ENCODE data around the gene CRP. TPM values are rescaled to one million over a fixed set of nuclear protein-coding genes. Genes with fewer than 3 reads are reported as not detected.

The CRP gene
- not detected for total RNA-seq
- not detected for polyA plus RNA-seq (ENCODE audit: insufficient read length in 2 of 2)
- long read RNA-seq, donor 1, result 0 reads
- long read RNA-seq, donor 2, result 0 reads
- long read RNA-seq, donor 3, result 0 reads
- long read RNA-seq, donor 4, result 0 reads

- Histone ChIP-seq H3K27ac (ENCODE audit: low read depth, low read length) (no peak within 1 kb of the TSS), H3K4me3 (ENCODE audit: low read depth, low read length) (no peak within 1 kb of the TSS), H3K4me1 (ENCODE audit: control insufficient read depth, insufficient read depth, low read length) (no peaks in the 10 kb centered on the region), H3K36me3 (ENCODE audit: control insufficient read depth, insufficient read depth, low read length) (no peaks in the 10 kb centered on the region), H3K9me3 (ENCODE audit: control insufficient read depth, insufficient read depth, low read length) (peaks cover 8% of the 10 kb centered on the region), H3K27me3 (ENCODE audit: control insufficient read depth, insufficient read depth, low read length) (no peaks in the 10 kb centered on the region)
- no peak for DNase-seq (ENCODE audit: low read depth in 4 of 6, low spot score in 6 of 6)
- 94% methylated on average over 3 of the region's 6 CpGs for WGBS (ENCODE audit: insufficient coverage)
Measured at GRCh38 chr1:159714529-159714928, at the start of gene CRP. Gene CRP, minus strand, starts transcription at chr1:159714589. Its CDS starts 104 bp downstream, at chr1:159714485.

GRCh38 chr1:159763686-159764085 is 49.3 kb upstream of the CRP start:
- H3K27me3 ChIP-seq (ENCODE audit: control insufficient read depth, insufficient read depth, low read length), result no peaks in the 10 kb centered on the region
- no CpG with 5 or more reads among the region's 1 CpG for WGBS (ENCODE audit: insufficient coverage)
- H3K4me3 ChIP-seq (ENCODE audit: low read depth, low read length), result no peak overlapping the region
- no peak overlapping the region for H3K27ac ChIP-seq (ENCODE audit: low read depth, low read length)
- no peaks in the 10 kb centered on the region for H3K9me3 ChIP-seq (ENCODE audit: control insufficient read depth, insufficient read depth, low read length)
- DNase-seq (ENCODE audit: low read depth in 4 of 6, low spot score in 6 of 6), result no peak
- no peaks in the 10 kb centered on the region for H3K36me3 ChIP-seq (ENCODE audit: control insufficient read depth, insufficient read depth, low read length)
- H3K4me1 ChIP-seq (ENCODE audit: control insufficient read depth, insufficient read depth, low read length), result no peaks in the 10 kb centered on the region

- Histone ChIP-seq H3K27ac (ENCODE audit: low read depth, low read length) (no peak overlapping the region), H3K36me3 (ENCODE audit: control insufficient read depth, insufficient read depth, low read length) (no peaks in the 10 kb centered on the region), H3K27me3 (ENCODE audit: control insufficient read depth, insufficient read depth, low read length) (no peaks in the 10 kb centered on the region), H3K9me3 (ENCODE audit: control insufficient read depth, insufficient read depth, low read length) (no peaks in the 10 kb centered on the region), H3K4me3 (ENCODE audit: low read depth, low read length) (no peak overlapping the region), H3K4me1 (ENCODE audit: control insufficient read depth, insufficient read depth, low read length) (no peaks in the 10 kb centered on the region)
- no peak for DNase-seq (ENCODE audit: low read depth in 4 of 6, low spot score in 6 of 6)
Measured at GRCh38 chr1:159756397-159756796, 42.0 kb upstream of the CRP start.

DNA sequence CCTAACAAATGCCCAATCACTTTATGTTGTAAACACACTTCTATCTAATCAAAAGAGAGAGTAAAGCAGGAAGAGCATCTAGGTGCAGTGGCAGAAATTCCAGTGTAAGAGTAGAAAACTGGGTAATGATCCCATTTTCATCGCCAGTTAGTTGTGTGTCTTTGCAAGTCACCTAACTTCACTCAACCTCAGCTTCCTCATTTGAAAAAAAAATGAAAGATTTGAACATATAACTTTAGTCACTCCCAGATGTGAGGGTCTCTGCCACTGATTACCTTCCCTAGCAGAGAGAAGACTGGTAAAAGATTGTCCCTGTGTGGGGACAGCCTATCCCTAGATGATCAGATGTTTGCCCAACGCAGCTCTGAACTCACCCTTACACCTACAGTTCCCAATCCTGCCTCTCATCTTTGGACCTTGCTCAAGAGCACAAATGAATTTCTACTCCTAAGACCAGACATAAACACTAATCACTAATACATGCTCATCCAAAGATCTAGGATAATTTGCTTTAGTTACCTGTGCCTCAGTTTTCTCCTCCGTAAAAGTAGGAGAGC is 41.1 kb upstream of the CRP start:
- Histone ChIP-seq H3K27ac (ENCODE audit: low read depth, low read length) (no peak overlapping the region), H3K4me1 (ENCODE audit: control insufficient read depth, insufficient read depth, low read length) (no peaks in the 10 kb centered on the region), H3K9me3 (ENCODE audit: control insufficient read depth, insufficient read depth, low read length) (no peaks in the 10 kb centered on the region), H3K36me3 (ENCODE audit: control insufficient read depth, insufficient read depth, low read length) (no peaks in the 10 kb centered on the region), H3K27me3 (ENCODE audit: control insufficient read depth, insufficient read depth, low read length) (no peaks in the 10 kb centered on the region), H3K4me3 (ENCODE audit: low read depth, low read length) (no peak overlapping the region)
- no peak for DNase-seq (ENCODE audit: low read depth in 4 of 6, low spot score in 6 of 6)
- 83% methylated on average over 1 of the region's 3 CpGs for WGBS (ENCODE audit: insufficient coverage)

- Histone ChIP-seq H3K4me3 (ENCODE audit: low read depth, low read length) (no peak overlapping the region), H3K27me3 (ENCODE audit: control insufficient read depth, insufficient read depth, low read length) (no peaks in the 10 kb centered on the region), H3K4me1 (ENCODE audit: control insufficient read depth, insufficient read depth, low read length) (no peaks in the 10 kb centered on the region), H3K27ac (ENCODE audit: low read depth, low read length) (no peak overlapping the region), H3K36me3 (ENCODE audit: control insufficient read depth, insufficient read depth, low read length) (no peaks in the 10 kb centered on the region), H3K9me3 (ENCODE audit: control insufficient read depth, insufficient read depth, low read length) (no peaks in the 10 kb centered on the region)
- 86% methylated on average over 4 of the region's 4 CpGs for whole genome bisulfite sequencing (ENCODE audit: insufficient coverage)
- DNase-seq (ENCODE audit: low read depth in 4 of 6, low spot score in 6 of 6), result no peak
Measured at GRCh38 chr1:159753386-159753785, 39.0 kb upstream of the CRP start.

DNA sequence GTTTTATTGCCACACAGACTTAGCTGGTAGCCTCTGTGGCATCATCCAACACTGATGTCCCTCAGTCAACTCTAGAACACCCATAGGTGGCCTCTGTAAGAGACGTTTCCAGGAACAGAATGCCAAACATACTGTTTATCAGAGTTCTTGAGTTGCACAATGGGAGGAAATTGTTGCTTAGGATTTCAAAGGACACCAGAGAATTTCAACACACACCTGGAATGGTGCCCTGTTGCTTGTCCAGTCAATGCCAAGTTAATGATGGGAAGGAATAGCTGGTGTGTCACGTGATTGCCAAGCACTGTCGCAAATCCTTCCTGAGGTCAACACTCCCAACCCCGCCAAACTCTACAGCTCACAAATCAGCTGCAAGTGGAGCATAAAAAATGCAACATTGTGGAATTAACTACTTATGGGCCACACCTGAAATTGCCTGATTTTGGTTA is 37.8 kb upstream of the CRP start:
- H3K4me3 ChIP-seq (ENCODE audit: low read depth, low read length), result no peak overlapping the region
- no peak for DNase-seq (ENCODE audit: low read depth in 4 of 6, low spot score in 6 of 6)
- H3K27ac ChIP-seq (ENCODE audit: low read depth, low read length), result no peak overlapping the region
- no peaks in the 10 kb centered on the region for H3K9me3 ChIP-seq (ENCODE audit: control insufficient read depth, insufficient read depth, low read length)
- H3K36me3 ChIP-seq (ENCODE audit: control insufficient read depth, insufficient read depth, low read length), result no peaks in the 10 kb centered on the region
- H3K27me3 ChIP-seq (ENCODE audit: control insufficient read depth, insufficient read depth, low read length), result no peaks in the 10 kb centered on the region
- H3K4me1 ChIP-seq (ENCODE audit: control insufficient read depth, insufficient read depth, low read length), result no peaks in the 10 kb centered on the region
- WGBS (ENCODE audit: insufficient coverage), result no CpG with 5 or more reads among the region's 4 CpGs

- Histone ChIP-seq H3K9me3 (ENCODE audit: control insufficient read depth, insufficient read depth, low read length) (no peaks in the 10 kb centered on the region), H3K27me3 (ENCODE audit: control insufficient read depth, insufficient read depth, low read length) (no peaks in the 10 kb centered on the region), H3K4me3 (ENCODE audit: low read depth, low read length) (no peak overlapping the region), H3K4me1 (ENCODE audit: control insufficient read depth, insufficient read depth, low read length) (no peaks in the 10 kb centered on the region), H3K36me3 (ENCODE audit: control insufficient read depth, insufficient read depth, low read length) (no peaks in the 10 kb centered on the region), H3K27ac (ENCODE audit: low read depth, low read length) (no peak overlapping the region)
- DNase-seq (ENCODE audit: low read depth in 4 of 6, low spot score in 6 of 6), result no peak
Measured at GRCh38 chr1:159751031-159751430, 36.6 kb upstream of the CRP start.

DNA sequence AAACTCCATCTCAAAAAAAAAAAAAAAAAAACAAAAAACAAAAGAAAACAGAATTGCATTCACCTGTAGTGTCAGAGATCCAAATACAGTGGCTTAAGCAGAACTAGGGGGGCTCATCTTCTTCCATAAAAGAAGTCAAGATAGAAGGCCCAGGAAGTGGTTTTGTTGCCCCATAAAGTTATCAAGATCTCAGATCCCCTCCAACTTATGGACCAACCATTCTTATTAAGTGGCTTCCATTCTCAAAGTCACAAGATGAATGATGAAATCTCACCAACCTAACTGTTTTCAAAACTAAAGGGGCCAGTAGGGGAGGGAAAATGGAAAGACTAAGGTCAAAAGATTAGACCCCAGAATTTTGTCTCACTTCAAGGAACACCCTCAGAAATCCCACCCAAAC is 36.2 kb upstream of the CRP start:
- no peak for DNase-seq (ENCODE audit: low read depth in 4 of 6, low spot score in 6 of 6)
- no peaks in the 10 kb centered on the region for H3K27me3 ChIP-seq (ENCODE audit: control insufficient read depth, insufficient read depth, low read length)
- no peaks in the 10 kb centered on the region for H3K4me1 ChIP-seq (ENCODE audit: control insufficient read depth, insufficient read depth, low read length)
- H3K4me3 ChIP-seq (ENCODE audit: low read depth, low read length), result no peak overlapping the region
- H3K36me3 ChIP-seq (ENCODE audit: control insufficient read depth, insufficient read depth, low read length), result no peaks in the 10 kb centered on the region
- no peak overlapping the region for H3K27ac ChIP-seq (ENCODE audit: low read depth, low read length)
- no peaks in the 10 kb centered on the region for H3K9me3 ChIP-seq (ENCODE audit: control insufficient read depth, insufficient read depth, low read length)

DNA sequence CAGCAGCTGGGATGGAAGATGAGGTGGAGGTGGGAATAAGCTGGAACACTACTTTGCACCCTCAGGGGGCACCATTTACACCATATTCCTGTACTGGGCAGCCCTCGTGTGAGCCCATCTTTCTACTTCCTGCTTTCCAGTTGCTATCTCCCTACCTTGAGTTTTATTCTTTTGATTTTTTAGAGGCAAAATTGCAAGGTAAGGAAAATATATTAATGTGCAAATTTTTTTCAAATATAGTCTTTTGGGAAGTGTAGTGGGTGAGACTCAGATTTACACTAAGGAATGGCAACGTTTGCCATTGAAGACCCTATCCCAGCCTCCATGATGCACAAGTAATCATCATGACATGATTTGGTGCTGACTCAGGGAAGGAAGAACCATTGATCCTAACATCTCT is 35.2 kb upstream of the CRP start:
- Histone ChIP-seq H3K27me3 (ENCODE audit: control insufficient read depth, insufficient read depth, low read length) (no peaks in the 10 kb centered on the region), H3K4me3 (ENCODE audit: low read depth, low read length) (no peak overlapping the region), H3K27ac (ENCODE audit: low read depth, low read length) (no peak overlapping the region), H3K4me1 (ENCODE audit: control insufficient read depth, insufficient read depth, low read length) (no peaks in the 10 kb centered on the region), H3K9me3 (ENCODE audit: control insufficient read depth, insufficient read depth, low read length) (no peaks in the 10 kb centered on the region), H3K36me3 (ENCODE audit: control insufficient read depth, insufficient read depth, low read length) (no peaks in the 10 kb centered on the region)
- WGBS (ENCODE audit: insufficient coverage), result no CpG with 5 or more reads among the region's 2 CpGs
- no peak for DNase-seq (ENCODE audit: low read depth in 4 of 6, low spot score in 6 of 6)

DNA sequence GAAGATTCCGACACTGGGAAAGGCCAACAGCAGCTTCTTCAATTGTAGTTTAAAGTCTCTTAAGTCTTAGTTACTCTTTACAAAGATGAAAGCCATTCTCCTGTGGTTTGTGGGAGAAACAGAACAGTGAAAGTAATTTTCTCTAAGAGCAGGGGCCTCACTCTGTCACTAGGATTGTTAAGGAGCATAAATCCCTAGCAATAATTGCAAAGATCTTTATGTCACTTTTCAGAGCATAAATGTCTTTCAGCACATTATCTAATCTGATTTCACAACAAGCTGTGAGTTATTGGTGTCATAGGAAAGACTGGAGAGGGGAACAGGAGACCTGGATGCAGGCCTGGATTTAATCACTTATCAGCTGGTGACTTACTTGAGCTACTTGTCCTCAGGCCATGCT is 34.0 kb upstream of the CRP start:
- H3K36me3 ChIP-seq (ENCODE audit: control insufficient read depth, insufficient read depth, low read length), result no peaks in the 10 kb centered on the region
- no peaks in the 10 kb centered on the region for H3K4me1 ChIP-seq (ENCODE audit: control insufficient read depth, insufficient read depth, low read length)
- H3K27ac ChIP-seq (ENCODE audit: low read depth, low read length), result no peak overlapping the region
- H3K4me3 ChIP-seq (ENCODE audit: low read depth, low read length), result no peak overlapping the region
- no peaks in the 10 kb centered on the region for H3K27me3 ChIP-seq (ENCODE audit: control insufficient read depth, insufficient read depth, low read length)
- no peak for DNase-seq (ENCODE audit: low read depth in 4 of 6, low spot score in 6 of 6)
- WGBS (ENCODE audit: insufficient coverage), result no CpG with 5 or more reads among the region's 1 CpG
- H3K9me3 ChIP-seq (ENCODE audit: control insufficient read depth, insufficient read depth, low read length), result no peaks in the 10 kb centered on the region

Measured in spinal cord (tissue), 10 donors.